ENCODE measurements around the gene MT1B. TPM values are rescaled to one million over a fixed set of nuclear protein-coding genes. Genes with fewer than 3 reads are reported as not detected.

Gene MT1B
- total RNA-seq, 1 experiment from 2014 or later: not detected

DNA sequence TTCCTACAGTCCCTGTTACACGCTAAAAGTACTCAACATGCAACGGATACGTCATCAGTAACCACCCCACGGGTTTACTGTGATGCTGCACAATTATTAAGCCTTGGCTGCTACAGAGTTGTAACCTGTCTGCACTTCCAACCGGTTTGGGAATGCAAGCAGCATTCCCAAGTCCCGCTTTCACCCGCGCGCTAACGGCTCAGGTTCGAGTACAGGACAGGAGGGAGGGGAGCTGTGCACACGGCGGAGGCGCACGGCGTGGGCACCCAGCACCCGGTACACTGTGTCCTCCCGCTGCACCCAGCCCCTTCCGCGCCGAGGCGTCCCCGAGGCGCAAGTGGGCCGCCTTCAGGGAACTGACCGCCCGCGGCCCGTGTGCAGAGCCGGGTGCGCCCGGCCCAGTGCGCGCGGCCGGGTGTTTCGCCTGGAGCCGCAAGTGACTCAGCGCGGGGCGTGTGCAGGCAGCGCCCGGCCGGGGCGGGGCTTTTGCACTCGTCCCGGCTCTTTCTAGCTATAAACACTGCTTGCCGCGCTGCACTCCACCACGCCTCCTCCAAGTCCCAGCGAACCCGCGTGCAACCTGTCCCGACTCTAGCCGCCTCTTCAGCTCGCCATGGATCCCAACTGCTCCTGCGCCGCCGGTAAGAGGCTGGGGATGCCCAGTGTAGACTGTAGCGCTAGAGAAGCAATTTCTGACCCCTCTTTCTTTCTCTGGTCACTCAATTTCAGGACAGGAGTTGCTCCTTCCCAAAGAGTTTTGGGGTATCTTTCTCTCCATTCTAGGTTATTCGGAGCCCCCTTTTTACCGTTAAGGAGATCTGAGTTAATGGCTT is 43.4 kb upstream of the MT1B start, which contains the start of gene MT2A:
Gene MT2A (plus strand): TSS at position 542 of the 833 bp plus-strand sequence. CDS start 72 bp downstream, at position 614.
- no peaks in the 10 kb centered on the region for H3K9me3 Mint-ChIP-seq
- H3K4me3 Mint-ChIP-seq: peak within 1 kb of the TSS; percentile 65 to 84
- H3K4me1 Mint-ChIP-seq: peaks cover 29 to 35% of the 10 kb centered on the region in 2 experiments
- peaks cover 21% of the 10 kb centered on the region; the same call in 1 of the 2 replicates for H3K27me3 ChIP-seq (ENCODE audit: insufficient read depth, low read length)
- H2BK5ac ChIP-seq (ENCODE audit: insufficient read length, low read length): no peak within 1 kb of the TSS
- H3K23me2 ChIP-seq (ENCODE audit: insufficient read length, low read depth, low read length, poor library complexity, severe bottlenecking): peaks cover 8% of the 10 kb centered on the region
- no peak within 1 kb of the TSS for H4K5ac ChIP-seq (ENCODE audit: insufficient read length, low read depth, low read length)
- H4K8ac ChIP-seq (replicated peaks; ENCODE audit: insufficient read length, low read depth, low read length): no peak within 1 kb of the TSS
- H3K14ac ChIP-seq (ENCODE audit: insufficient read depth, low read length): 0 out of 2 replicates have a peak within 1 kb of the TSS, but pooled peaks have one; percentile 42
- no peak within 1 kb of the TSS for H3T11ph ChIP-seq (ENCODE audit: low read length)
- no peak within 1 kb of the TSS for H2AK5ac ChIP-seq (ENCODE audit: insufficient read length, low read length)
- no peak within 1 kb of the TSS for H2BK15ac ChIP-seq (ENCODE audit: low read depth, low read length)
- H3K36me3 Mint-ChIP-seq (ENCODE audit: insufficient read depth in 1 of 3, low read depth in 3 of 3): no peaks in the 10 kb centered on the region
- H3K23ac ChIP-seq (ENCODE audit: insufficient read length, low read depth, low read length): no peak within 1 kb of the TSS
- no peaks in the 10 kb centered on the region for H3K79me2 ChIP-seq (ENCODE audit: insufficient read depth, low read length)
- H3K56ac ChIP-seq (ENCODE audit: insufficient read length, low read depth, low read length): no peak within 1 kb of the TSS
- TF ChIP-seq, protein P1, sequence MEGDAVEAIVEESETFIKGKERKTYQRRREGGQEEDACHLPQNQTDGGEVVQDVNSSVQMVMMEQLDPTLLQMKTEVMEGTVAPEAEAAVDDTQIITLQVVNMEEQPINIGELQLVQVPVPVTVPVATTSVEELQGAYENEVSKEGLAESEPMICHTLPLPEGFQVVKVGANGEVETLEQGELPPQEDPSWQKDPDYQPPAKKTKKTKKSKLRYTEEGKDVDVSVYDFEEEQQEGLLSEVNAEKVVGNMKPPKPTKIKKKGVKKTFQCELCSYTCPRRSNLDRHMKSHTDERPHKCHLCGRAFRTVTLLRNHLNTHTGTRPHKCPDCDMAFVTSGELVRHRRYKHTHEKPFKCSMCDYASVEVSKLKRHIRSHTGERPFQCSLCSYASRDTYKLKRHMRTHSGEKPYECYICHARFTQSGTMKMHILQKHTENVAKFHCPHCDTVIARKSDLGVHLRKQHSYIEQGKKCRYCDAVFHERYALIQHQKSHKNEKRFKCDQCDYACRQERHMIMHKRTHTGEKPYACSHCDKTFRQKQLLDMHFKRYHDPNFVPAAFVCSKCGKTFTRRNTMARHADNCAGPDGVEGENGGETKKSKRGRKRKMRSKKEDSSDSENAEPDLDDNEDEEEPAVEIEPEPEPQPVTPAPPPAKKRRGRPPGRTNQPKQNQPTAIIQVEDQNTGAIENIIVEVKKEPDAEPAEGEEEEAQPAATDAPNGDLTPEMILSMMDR (conservative IDR thresholded peaks at IDR 0.05): no peak
- no peak within 1 kb of the TSS for H2BK120ac ChIP-seq (ENCODE audit: low read depth, low read length, poor library complexity, severe bottlenecking)
- H3K4ac ChIP-seq (ENCODE audit: low read depth, low read length): no peak within 1 kb of the TSS
- H3K27ac ChIP-seq (ENCODE audit: insufficient read length, low read depth, low read length): no peak within 1 kb of the TSS
- no peak within 1 kb of the TSS for H3K9ac ChIP-seq (ENCODE audit: extremely low read depth, insufficient read length, low read length)
- no peak within 1 kb of the TSS for H3K18ac ChIP-seq (ENCODE audit: insufficient read length, low read depth, low read length)
- WGBS (ENCODE audit: extremely low coverage, insufficient read length, low lambda C conversion rate): no CpG with 5 or more reads among the region's 62 CpGs
- H3K9me3 ChIP-seq (ENCODE audit: control insufficient read depth, low read depth, low read length): no peaks in the 10 kb centered on the region
- H4K20me1 ChIP-seq (ENCODE audit: control insufficient read depth, insufficient read depth, insufficient read length): no peaks in the 10 kb centered on the region
- H4K91ac ChIP-seq (ENCODE audit: insufficient read length, low read depth, low read length): no peak within 1 kb of the TSS
- DNase-seq: peak; percentile 85
- H2AFZ ChIP-seq (ENCODE audit: low read length): no peak within 1 kb of the TSS
- no peak within 1 kb of the TSS for H2BK20ac ChIP-seq (ENCODE audit: low read depth, low read length, poor library complexity, severe bottlenecking)
- H3K27me3 Mint-ChIP-seq (ENCODE audit: low read depth): peaks cover 75% of the 10 kb centered on the region
- H2BK12ac ChIP-seq (ENCODE audit: insufficient read length, low read depth, low read length): no peak within 1 kb of the TSS
- H3K79me1 ChIP-seq (ENCODE audit: insufficient read depth, low read depth, low read length, poor library complexity, severe bottlenecking): no peaks in the 10 kb centered on the region
- peaks cover 6% of the 10 kb centered on the region; the same call in 1 of the 2 replicates for H3K4me1 ChIP-seq (ENCODE audit: insufficient read depth, low read length)
- H3K27ac Mint-ChIP-seq: no peak within 1 kb of the TSS
- H3K4me2 ChIP-seq (ENCODE audit: insufficient read depth, insufficient read length, low read length): peak within 1 kb of the TSS; percentile 73

All from H9 (cell line).